ENCODE data around the gene MTCH2. TPM values are rescaled to one million over a fixed set of nuclear protein-coding genes. Genes with fewer than 3 reads are reported as not detected.

MTCH2 gene
- total RNA-seq, 1 experiment from 2014 or later: 138 TPM

DNA sequence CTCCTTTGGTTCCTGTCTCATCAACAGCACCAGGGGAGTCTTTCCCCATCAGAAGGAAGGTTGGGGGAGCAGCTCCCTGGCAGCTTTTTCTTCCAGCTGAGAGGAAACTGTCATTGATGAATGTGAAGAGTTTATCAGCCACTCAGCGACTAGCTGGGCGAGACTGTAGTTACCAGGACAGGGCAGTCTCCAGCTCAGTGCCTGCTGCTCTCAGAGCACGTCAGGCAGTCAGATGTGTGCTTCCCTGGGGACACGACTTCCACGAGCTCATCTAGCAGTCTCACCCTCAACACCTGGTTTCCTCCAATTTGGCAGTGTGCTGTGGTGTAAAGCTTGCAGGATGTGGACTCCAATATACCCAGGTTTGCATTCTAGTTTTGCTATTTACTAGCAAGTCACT is 35.6 kb downstream of the MTCH2 start:
- BruUV-seq (replicated peaks): no TSS peak
- no peak for ATAC-seq
- H3K4me2 ChIP-seq (ENCODE audit: low read length): no peak overlapping the region

More for the DNA sequence above, 35.6 kb downstream of the MTCH2 start:
- H3K79me2 ChIP-seq (ENCODE audit: insufficient read depth, low read length): no peaks in the 10 kb centered on the region
- H3K27ac ChIP-seq (ENCODE audit: low read depth, low read length): no peak overlapping the region
- H3K4me3 ChIP-seq (replicated peaks in 1 of 2; ENCODE audit: low read depth in 1 of 2, low read length in 2 of 2): no peak overlapping the region
- intact Hi-C loops (cut with micrococcal nuclease): no loop called here
- H4K20me1 ChIP-seq (ENCODE audit: insufficient read depth): no peaks in the 10 kb centered on the region
- no peaks in the 10 kb centered on the region for H3K9me2 ChIP-seq (ENCODE audit: insufficient read depth)
- no peaks in the 10 kb centered on the region for H3K9me3 ChIP-seq (ENCODE audit: control insufficient read depth in 1 of 2, insufficient read depth in 1 of 2, low read depth in 1 of 2, low read length in 2 of 2)
- no peak overlapping the region for H2AFZ ChIP-seq (ENCODE audit: low read depth, low read length, poor library complexity, severe bottlenecking)
- H3K9ac ChIP-seq (ENCODE audit: low read length): no peak overlapping the region
- H3K36me3 ChIP-seq (ENCODE audit: control insufficient read depth in 1 of 2, insufficient read depth in 2 of 2, low read length in 2 of 2): no peaks in the 10 kb centered on the region
- no peak for DNase-seq (ENCODE audit: low read depth, low spot score)
- ChIA-PET CTCF (no interaction called here), POLR2A (no interaction called here), RAD21 (ENCODE audit: low non-redundant PET in 1 of 2, low total read pairs in 2 of 2, uncharacterized antibody in 2 of 2, unreplicated experiment in 2 of 2) (no interaction called here)
- H3K27me3 ChIP-seq (ENCODE audit: insufficient read depth, low read length): no peaks in the 10 kb centered on the region; the same call in 1 of the 2 replicates
- H3K4me1 ChIP-seq (ENCODE audit: control insufficient read depth in 1 of 2, insufficient read depth in 2 of 2, low read length in 2 of 2): no peaks in the 10 kb centered on the region
- TF ChIP-seq SP1 (IDR thresholded peaks at IDR 0.05; ENCODE audit: low read depth) (no peak), REST (IDR thresholded peaks at IDR 0.05; ENCODE audit: low read depth) (no peak), CEBPB (IDR thresholded peaks at IDR 0.05; ENCODE audit: low read depth) (no peak), ZFX (IDR thresholded peaks at IDR 0.05) (no peak), POLR2A (IDR thresholded peaks at IDR 0.05; ENCODE audit: borderline replicate concordance, extremely low read depth, insufficient read depth, insufficient read length) (no peak), TCF7L2 (IDR thresholded peaks at IDR 0.05; ENCODE audit: borderline replicate concordance, extremely low read depth, insufficient read depth, insufficient read length) (no peak), SRF (IDR thresholded peaks at IDR 0.05; ENCODE audit: low read depth) (no peak), EGR1 (IDR thresholded peaks at IDR 0.05; ENCODE audit: low read depth) (no peak), CBX3 (IDR thresholded peaks at IDR 0.05; ENCODE audit: low read depth) (no peak), RAD21 (IDR thresholded peaks at IDR 0.05; ENCODE audit: low read depth) (no peak), ZNF274 (IDR thresholded peaks at IDR 0.05; ENCODE audit: low read depth, low read length) (no peak), JUND (IDR thresholded peaks at IDR 0.05) (no peak), ZBTB33 (IDR thresholded peaks at IDR 0.05; ENCODE audit: extremely low read depth, insufficient replicate concordance, low read length) (no peak), EZH2 (IDR thresholded peaks at IDR 0.05) (no peak), ELF1 (IDR thresholded peaks at IDR 0.05; ENCODE audit: borderline replicate concordance, low read depth) (no peak)

Measured in HCT116 (cell line).